ENCODE measurements around the gene BRWD1. TPM values are rescaled to one million over a fixed set of nuclear protein-coding genes. Genes with fewer than 3 reads are reported as not detected.

Gene BRWD1
- total and polyA plus RNA-seq, 2 of the 8 experiments (the other 6 are each of a cell fraction or from before 2014, with no cell fraction given) = 9.3 to 45.2 TPM

DNA sequence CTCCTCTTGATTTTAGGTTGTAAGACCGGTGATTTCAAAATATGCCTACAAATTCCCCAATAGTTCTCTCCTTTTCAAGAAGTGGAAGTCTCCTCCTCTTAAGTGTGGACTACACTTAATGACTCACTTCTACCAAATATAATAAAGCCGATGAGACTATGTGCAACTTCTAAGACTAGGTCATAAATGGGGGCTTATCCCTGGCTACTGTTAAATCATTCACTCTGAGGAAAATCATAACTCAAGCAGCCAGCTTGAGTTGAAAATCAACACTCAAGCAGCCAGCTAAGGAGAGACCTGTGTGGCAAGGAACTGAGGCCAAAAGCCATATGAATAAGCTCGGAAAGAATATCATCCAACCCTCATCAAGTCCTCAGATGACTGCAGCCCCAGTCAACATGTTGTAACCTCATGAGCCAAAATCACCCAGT lies 80.6 kb downstream of the BRWD1 start:
- no peak overlapping the region for H3K14ac ChIP-seq (ENCODE audit: insufficient read length)
- H3K18ac ChIP-seq (ENCODE audit: extremely low read depth, low read length) = no peak overlapping the region
- no peak overlapping the region for H4K91ac ChIP-seq (replicated peaks; ENCODE audit: insufficient read length, low read length)
- no peak overlapping the region for H3K23ac ChIP-seq (ENCODE audit: insufficient read length)
- no peak overlapping the region for H4K5ac ChIP-seq (ENCODE audit: insufficient read length, low read depth, low read length)
- ChIA-PET POLR2A (ENCODE audit: partially characterized antibody) (interaction anchor here (1.8 kb wide), 1 partner anchor 14 kb away, joined by 8 read pairs; no protein-coding TSS in a partner anchor), CTCF (ENCODE audit: partially characterized antibody) (interaction anchor here (0.5 to 0.7 kb wide), 2 partner anchors 13 to 829 kb away, joined by 3 to 7 read pairs; no protein-coding TSS in a partner anchor)
- H2BK20ac ChIP-seq (ENCODE audit: low read length) = no peak overlapping the region
- H3K4me2 ChIP-seq (ENCODE audit: insufficient read depth in 1 of 2, low read depth in 2 of 2, low read length in 2 of 2) = no peak overlapping the region
- no peak overlapping the region for H2AK5ac ChIP-seq (ENCODE audit: low read depth, low read length)
- H3K4me3 ChIP-seq (ENCODE audit: extremely low read depth in 1 of 4, insufficient read depth in 2 of 4, low read depth in 3 of 4, low read length in 4 of 4) = no peak overlapping the region
- no peak overlapping the region for H4K8ac ChIP-seq (ENCODE audit: extremely low read depth, insufficient read depth, low read length)
- H3K27me3 ChIP-seq (replicated peaks in 1 of 4; ENCODE audit: control insufficient read depth in 3 of 4, extremely low read depth in 1 of 4, insufficient read depth in 3 of 4, low read length in 3 of 4) = no peaks in the 10 kb centered on the region
- DNase-seq (ENCODE audit: low read depth in 1 of 2, low spot score in 2 of 2) = no peak
- H3K27ac ChIP-seq (ENCODE audit: low read depth, low read length) = no peak overlapping the region
- no peak for FAIRE-seq
- no peak overlapping the region for H3K56ac ChIP-seq (replicated peaks; ENCODE audit: insufficient read length, low read depth, low read length)
- no peak overlapping the region for H3K9ac ChIP-seq (replicated peaks in 1 of 4; ENCODE audit: extremely low read depth in 1 of 4, low read depth in 3 of 4, low read length in 3 of 4)
- H3K36me3 ChIP-seq (ENCODE audit: control insufficient read depth in 2 of 4, insufficient read depth in 4 of 4, low read length in 3 of 4) = peaks cover 9 to 75% (median 25%) of the 10 kb centered on the region in 4 experiments
- H2BK120ac ChIP-seq (replicated peaks; ENCODE audit: low read depth, low read length) = no peak overlapping the region
- H2BK12ac ChIP-seq (ENCODE audit: low read depth, low read length) = no peak overlapping the region
- H3K79me2 ChIP-seq (ENCODE audit: control insufficient read depth in 1 of 2, insufficient read depth in 2 of 2, low read length in 2 of 2) = no peaks in the 10 kb centered on the region
- TF ChIP-seq SAP30 (IDR thresholded peaks at IDR 0.05; ENCODE audit: insufficient read depth, insufficient replicate concordance, low read length) (no peak), TBP (IDR thresholded peaks at IDR 0.05; ENCODE audit: low read depth, low read length) (no peak), RBBP5 (IDR thresholded peaks at IDR 0.05; ENCODE audit: borderline replicate concordance, low read depth, low read length) (no peak), SUZ12 (IDR thresholded peaks at IDR 0.05; ENCODE audit: low read length) (no peak), TAF7 (optimal IDR thresholded peaks at IDR 0.05; ENCODE audit: borderline replicate concordance, low read depth, low read length) (no peak), USF2 (IDR thresholded peaks at IDR 0.05; ENCODE audit: low read length) (no peak), EZH2 (IDR thresholded peaks at IDR 0.05; ENCODE audit: low read depth, low read length, severe bottlenecking) (no peak), CHD1 (IDR thresholded peaks at IDR 0.05; ENCODE audit: low read depth, low read length) (no peak)
- H3K79me1 ChIP-seq (ENCODE audit: low read depth, low read length) = peaks cover 2% of the 10 kb centered on the region; the same call in 1 of the 2 replicates
- H4K20me1 ChIP-seq (replicated peaks in 1 of 2; ENCODE audit: control insufficient read depth in 1 of 2, insufficient read depth in 2 of 2, low read length in 2 of 2) = peaks cover 1 to 7% of the 10 kb centered on the region in 2 experiments
- no peaks in the 10 kb centered on the region for H3K23me2 ChIP-seq (ENCODE audit: low read depth, low read length)
- 94% methylated on average over 3 of the region's 3 CpGs; no CpG with 5 or more reads in 1 of the 2 experiments for WGBS, 2 experiments (ENCODE audit: extremely low coverage in 1 of 2, insufficient coverage in 1 of 2, insufficient read length in 1 of 2, insufficient replicate concordance in 2 of 2, low coverage in 1 of 2, low lambda C conversion rate in 2 of 2, missing lambda C conversion rate in 1 of 2)
- no peak overlapping the region for H2BK15ac ChIP-seq (ENCODE audit: low read length)
- H2BK5ac ChIP-seq (ENCODE audit: low read depth, low read length) = no peak overlapping the region
- no peak overlapping the region for H2AFZ ChIP-seq (ENCODE audit: low read length)
- no peaks in the 10 kb centered on the region for H3K9me3 ChIP-seq (ENCODE audit: insufficient read depth in 2 of 2, low read depth in 1 of 2, low read length in 1 of 2)
- H3K4ac ChIP-seq (replicated peaks; ENCODE audit: insufficient read length, low read depth, low read length) = no peak overlapping the region
- no peaks in the 10 kb centered on the region for H3K4me1 ChIP-seq (replicated peaks in 1 of 4; ENCODE audit: control insufficient read depth in 3 of 4, insufficient read depth in 4 of 4, low read length in 3 of 4)

Measured in H1 (cell line).